ENCODE results near the gene EXT2.

EXT2 gene

GRCh38 chr11:44088871-44089270 is 6.6 kb upstream of the EXT2 start:
- DNase-seq (ENCODE audit: extremely low spot score) = no peak
- ChIA-PET CTCF (interaction anchor here (1.5 to 1.6 kb wide), 2 partner anchors 10 to 22 kb away, joined by 3 to 4 read pairs; no protein-coding TSS in a partner anchor), POLR2A (no interaction called here)
- TF ChIP-seq CTCF (IDR thresholded peaks at IDR 0.05; ENCODE audit: control extremely low read depth, extremely low read depth, low read depth, missing control alignments) = no peak

- no peak for TF ChIP-seq CTCF (IDR thresholded peaks at IDR 0.05; ENCODE audit: control extremely low read depth, extremely low read depth, low read depth, missing control alignments)
- ChIA-PET CTCF (interaction anchor here (1.5 to 7.0 kb wide), 2 partner anchors 13 to 20 kb away, joined by 5 to 105 read pairs; no protein-coding TSS in a partner anchor), POLR2A (no interaction called here)
- no peak for DNase-seq (ENCODE audit: extremely low spot score)
These were observed 4.9 kb upstream of the EXT2 start for GRCh38 chr11:44090539-44090938.

GRCh38 chr11:44094260-44094868 is 1.1 kb upstream of the EXT2 start:
- DNase-seq (ENCODE audit: extremely low spot score) = peak; percentile 75
- ChIA-PET CTCF (interaction anchor here (0.7 to 7.0 kb wide), 36 partner anchors 10 to 842 kb away, joined by 3 to 105 read pairs (median 5); partner anchors contain the start of genes ACCS and CD82), POLR2A (no interaction called here)
- peak; percentile 68 for TF ChIP-seq CTCF (IDR thresholded peaks at IDR 0.05; ENCODE audit: control extremely low read depth, extremely low read depth, low read depth, missing control alignments)

- DNase-seq (ENCODE audit: extremely low spot score) = peak; percentile 24
- CTCF ChIA-PET = interaction anchor here (1.2 to 1.6 kb wide), 2 partner anchors 10 to 15 kb away, joined by 3 to 5 read pairs; no protein-coding TSS in a partner anchor
- POLR2A ChIA-PET = no interaction called here
- no peak for TF ChIP-seq CTCF (IDR thresholded peaks at IDR 0.05; ENCODE audit: control extremely low read depth, extremely low read depth, low read depth, missing control alignments)
These were observed 1.1 kb downstream of the EXT2 start for GRCh38 chr11:44096360-44097185.

GRCh38 chr11:44097821-44098220 is 2.3 kb downstream of the EXT2 start:
- TF ChIP-seq CTCF (IDR thresholded peaks at IDR 0.05; ENCODE audit: control extremely low read depth, extremely low read depth, low read depth, missing control alignments) = no peak
- no peak for DNase-seq (ENCODE audit: extremely low spot score)
- POLR2A ChIA-PET = no interaction called here
- CTCF ChIA-PET = interaction anchor here (1.2 to 1.6 kb wide), 2 partner anchors 9 to 13 kb away, joined by 3 to 5 read pairs; no protein-coding TSS in a partner anchor

GRCh38 chr11:44101098-44101497 is 5.6 kb downstream of the EXT2 start:
- no peak for TF ChIP-seq CTCF (IDR thresholded peaks at IDR 0.05; ENCODE audit: control extremely low read depth, extremely low read depth, low read depth, missing control alignments)
- POLR2A ChIA-PET = no interaction called here
- no peak for DNase-seq (ENCODE audit: extremely low spot score)
- CTCF ChIA-PET = interaction anchor here (1.1 to 6.8 kb wide), 5 partner anchors 8 to 185 kb away, joined by 3 to 105 read pairs (median 4); partner anchors contain the start of gene EXT2

Data from GM10248 (cell line).